AG04450 (cell line): Measurements from ENCODE around the gene NT5C2. TPM values are rescaled to one million over a fixed set of nuclear protein-coding genes. Genes with fewer than 3 reads are reported as not detected.

Experiments
- CTCF ChIA-PET: fragments of 300-600, 350-600 bp; formaldehyde crosslinking; extraction: SDS; loops from one replicate; lab custom pipeline; 2022; ENCODE audit warnings: antibody characterized with exemption, inconsistent platforms; lab: Charles Lee
- POLR2A ChIA-PET: fragments of 350-600 bp; formaldehyde crosslinking; extraction: SDS; loops from one replicate; lab custom pipeline; 2021; ENCODE audit warnings: antibody characterized with exemption, inconsistent platforms; lab: Yijun Ruan, JAX
- DNase-seq: peaks from one replicate; pipeline ENCODE4 v3.0.0-alpha.2; 2011; ENCODE audit warnings: low read depth, low spot score
- H3K27ac ChIP-seq: one replicate; pipeline ENCODE4 v1.5.1; 2012; ENCODE audit warnings: low read depth, low read length, control low read depth
- H3K27me3 ChIP-seq: one replicate; pipeline ENCODE4 v1.6.0; 2012; ENCODE audit warnings: low read length; ENCODE audit not compliant: control insufficient read depth, insufficient read depth
- H3K4me3 ChIP-seq: 2 replicates; pipeline ENCODE4 v1.5.1; 2011; ENCODE audit warnings: mild to moderate bottlenecking, low read depth, low read length, control low read depth
- H3K9me3 ChIP-seq: 2 replicates; pipeline ENCODE4 v1.5.1; 2012; ENCODE audit warnings: low read length; ENCODE audit not compliant: control insufficient read depth, insufficient read depth
- polyA plus RNA-seq: library from polyadenylated mRNA; depleted of rRNA; stranded (reverse); fragments of >200 nt; gene quantifications from 2 replicates; pipeline ENCODE4 v1.2.3, GENCODE V29; 2011
- TF ChIP-seq, protein P1 (sequence below): IDR thresholded peaks from 2 replicates; pipeline ENCODE4 v1.5.1; 2011; ENCODE audit warnings: low read depth, low read length, control low read depth, inconsistent platforms

The NT5C2 gene
- polyA plus RNA-seq, 1 experiment = 117 TPM

DNA sequence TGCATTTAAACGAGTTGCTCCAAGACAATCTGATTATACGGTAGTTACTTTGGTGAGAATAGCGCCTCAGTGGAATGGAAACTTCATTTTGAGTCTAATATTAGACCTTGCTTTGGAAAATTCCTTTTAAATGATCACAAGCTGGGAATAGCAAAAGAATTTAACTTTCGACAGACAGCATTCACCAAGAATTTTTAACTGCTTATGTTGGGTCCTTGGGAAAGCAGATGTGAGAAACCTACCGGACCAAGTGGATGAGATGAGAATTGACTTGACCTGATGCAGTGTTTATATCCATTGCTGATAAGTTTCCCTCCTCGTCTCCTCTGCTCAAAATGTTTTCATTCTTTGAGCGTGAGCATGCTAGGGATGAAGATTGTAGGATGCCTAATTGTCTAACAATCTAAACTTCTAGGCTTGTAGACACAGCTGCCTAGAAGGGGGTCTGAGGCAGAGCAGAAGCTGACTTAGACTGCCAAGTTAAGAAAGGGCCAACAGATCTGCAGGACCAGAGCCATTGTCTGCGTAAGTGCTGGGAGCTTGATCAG lies 148.1 kb downstream of the NT5C2 start:
- Histone ChIP-seq H3K27me3 (no peaks in the 10 kb centered on the region), H3K4me3 (peak overlapping the region; percentile 29; the same call in 1 of the 2 replicates), H3K27ac (peak overlapping the region; percentile 98), H3K9me3 (no peaks in the 10 kb centered on the region)
- POLR2A ChIA-PET = interaction anchor here (0.7 to 1.6 kb wide), 5 partner anchors 9 to 127 kb away, joined by 3 to 8 read pairs (median 7); partner anchors contain the start of gene CNNM2
- peak; percentile 98 for DNase-seq
- TF ChIP-seq, protein P1, sequence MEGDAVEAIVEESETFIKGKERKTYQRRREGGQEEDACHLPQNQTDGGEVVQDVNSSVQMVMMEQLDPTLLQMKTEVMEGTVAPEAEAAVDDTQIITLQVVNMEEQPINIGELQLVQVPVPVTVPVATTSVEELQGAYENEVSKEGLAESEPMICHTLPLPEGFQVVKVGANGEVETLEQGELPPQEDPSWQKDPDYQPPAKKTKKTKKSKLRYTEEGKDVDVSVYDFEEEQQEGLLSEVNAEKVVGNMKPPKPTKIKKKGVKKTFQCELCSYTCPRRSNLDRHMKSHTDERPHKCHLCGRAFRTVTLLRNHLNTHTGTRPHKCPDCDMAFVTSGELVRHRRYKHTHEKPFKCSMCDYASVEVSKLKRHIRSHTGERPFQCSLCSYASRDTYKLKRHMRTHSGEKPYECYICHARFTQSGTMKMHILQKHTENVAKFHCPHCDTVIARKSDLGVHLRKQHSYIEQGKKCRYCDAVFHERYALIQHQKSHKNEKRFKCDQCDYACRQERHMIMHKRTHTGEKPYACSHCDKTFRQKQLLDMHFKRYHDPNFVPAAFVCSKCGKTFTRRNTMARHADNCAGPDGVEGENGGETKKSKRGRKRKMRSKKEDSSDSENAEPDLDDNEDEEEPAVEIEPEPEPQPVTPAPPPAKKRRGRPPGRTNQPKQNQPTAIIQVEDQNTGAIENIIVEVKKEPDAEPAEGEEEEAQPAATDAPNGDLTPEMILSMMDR = no peak
- CTCF ChIA-PET = no interaction called here

DNA sequence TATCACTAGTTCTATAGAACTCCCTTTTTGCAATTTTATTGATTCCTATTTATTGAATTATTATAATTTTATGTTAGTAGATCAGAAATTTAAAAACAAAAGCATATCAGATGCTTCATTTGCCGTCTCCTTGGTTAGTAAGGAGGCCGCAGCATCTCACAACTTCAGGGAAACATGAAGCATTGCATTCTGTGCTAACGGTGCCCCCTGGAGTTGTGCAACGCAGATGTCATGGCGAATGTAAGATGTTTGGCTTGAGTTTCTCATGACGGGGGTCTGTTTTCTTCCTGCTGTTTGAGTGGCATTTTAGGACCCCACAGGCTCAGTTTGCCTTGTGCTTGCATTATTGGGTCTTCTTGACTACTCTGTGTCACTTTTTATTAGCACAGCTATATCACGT lies 150.2 kb downstream of the NT5C2 start:
- H3K9me3 ChIP-seq = no peaks in the 10 kb centered on the region
- DNase-seq = no peak
- H3K27me3 ChIP-seq = no peaks in the 10 kb centered on the region
- CTCF ChIA-PET = interaction anchor here (0.6 kb wide), 1 partner anchor 120 kb away, joined by 3 read pairs; no protein-coding TSS in a partner anchor
- no peak overlapping the region for H3K27ac ChIP-seq
- no peak overlapping the region for H3K4me3 ChIP-seq
- TF ChIP-seq, protein P1 = no peak; the same call in 1 of the 2 replicates
- POLR2A ChIA-PET = no interaction called here

DNA sequence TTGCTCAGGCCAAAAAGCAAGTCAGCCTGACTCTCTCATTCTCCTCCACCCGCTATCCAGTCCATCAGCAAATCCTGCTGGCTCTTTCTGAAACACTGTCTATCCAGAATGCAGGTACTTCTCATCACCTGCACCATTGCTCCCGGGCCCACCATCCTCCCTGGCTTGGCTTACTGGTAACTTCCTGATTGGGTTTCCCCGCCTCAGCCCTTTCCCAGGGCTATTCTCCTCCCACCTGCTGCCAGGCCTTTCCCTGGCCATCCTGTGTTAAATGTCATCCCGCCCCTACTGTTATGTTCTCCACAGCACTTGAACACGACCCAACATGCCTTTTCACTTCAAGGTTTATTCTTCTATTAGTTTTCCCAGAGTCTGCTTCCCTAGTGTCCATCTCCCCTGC lies 150.9 kb downstream of the NT5C2 start:
- Histone ChIP-seq H3K9me3 (no peaks in the 10 kb centered on the region), H3K27me3 (no peaks in the 10 kb centered on the region), H3K27ac (no peak overlapping the region), H3K4me3 (no peak overlapping the region)
- POLR2A ChIA-PET = interaction anchor here (0.6 kb wide), 1 partner anchor 90 kb away, joined by 6 read pairs; no protein-coding TSS in a partner anchor
- TF ChIP-seq, protein P1 = no peak
- CTCF ChIA-PET = interaction anchor here (0.6 to 1.8 kb wide), 2 partner anchors 119 to 197 kb away, joined by 3 to 5 read pairs; no protein-coding TSS in a partner anchor
- no peak for DNase-seq

DNA sequence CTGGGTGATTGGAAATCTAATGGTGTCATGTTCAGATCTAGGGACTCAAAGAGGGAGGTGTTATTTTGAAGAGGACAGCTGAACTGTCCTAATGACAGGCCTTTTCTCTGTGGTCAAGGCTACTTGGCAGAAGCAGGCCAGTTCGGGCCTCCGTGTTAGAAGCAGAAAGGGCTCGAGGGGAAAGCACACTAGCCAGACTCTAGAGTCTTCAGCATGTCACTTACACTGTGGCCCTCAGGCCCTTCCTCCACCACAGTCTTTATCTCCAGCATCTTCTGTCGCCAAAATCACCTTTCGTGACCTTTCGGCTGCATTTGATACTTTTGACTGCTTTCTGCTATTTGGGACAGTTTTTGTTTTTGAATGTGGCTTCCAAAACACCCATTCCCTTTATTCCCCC lies 151.7 kb downstream of the NT5C2 start:
- no peaks in the 10 kb centered on the region for H3K27me3 ChIP-seq
- TF ChIP-seq, protein P1 = no peak
- ChIA-PET CTCF (interaction anchor here (1.8 kb wide), 1 partner anchor 198 kb away, joined by 5 read pairs; no protein-coding TSS in a partner anchor), POLR2A (interaction anchor here (0.6 kb wide), 1 partner anchor 89 kb away, joined by 6 read pairs; no protein-coding TSS in a partner anchor)
- no peak overlapping the region for H3K27ac ChIP-seq
- no peaks in the 10 kb centered on the region for H3K9me3 ChIP-seq
- H3K4me3 ChIP-seq = no peak overlapping the region
- DNase-seq = no peak

DNA sequence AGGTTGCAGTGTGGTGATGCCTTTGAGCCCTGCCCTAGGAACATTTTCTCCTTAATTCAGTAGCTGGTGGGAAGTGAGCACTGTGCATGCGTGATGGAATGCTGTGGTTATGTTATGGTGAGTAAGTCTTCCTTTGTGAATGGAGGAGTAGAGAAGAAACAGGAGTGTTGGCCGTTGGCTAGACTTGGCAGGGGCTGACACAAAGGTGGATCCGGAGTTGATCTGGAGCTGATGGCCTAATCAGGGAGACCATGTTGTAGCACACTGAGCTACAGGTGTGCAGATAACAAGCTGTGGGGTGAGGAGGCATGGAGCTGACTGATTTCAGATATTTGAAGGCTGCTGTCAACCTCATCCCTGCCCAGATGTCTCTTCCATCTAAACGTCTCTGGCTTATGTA lies 152.7 kb downstream of the NT5C2 start:
- Histone ChIP-seq H3K27me3 (no peaks in the 10 kb centered on the region), H3K4me3 (no peak overlapping the region), H3K27ac (peak overlapping the region; percentile 67), H3K9me3 (no peaks in the 10 kb centered on the region)
- POLR2A ChIA-PET = interaction anchor here (0.6 kb wide), 2 partner anchors 45 to 191 kb away, joined by 4 to 7 read pairs; no protein-coding TSS in a partner anchor
- CTCF ChIA-PET = interaction anchor here (1.8 kb wide), 1 partner anchor 199 kb away, joined by 5 read pairs; no protein-coding TSS in a partner anchor
- TF ChIP-seq, protein P1 = no peak
- DNase-seq = peak; percentile 81
